ENCODE measurements around the gene ANO5.

The ANO5 gene, protein sequence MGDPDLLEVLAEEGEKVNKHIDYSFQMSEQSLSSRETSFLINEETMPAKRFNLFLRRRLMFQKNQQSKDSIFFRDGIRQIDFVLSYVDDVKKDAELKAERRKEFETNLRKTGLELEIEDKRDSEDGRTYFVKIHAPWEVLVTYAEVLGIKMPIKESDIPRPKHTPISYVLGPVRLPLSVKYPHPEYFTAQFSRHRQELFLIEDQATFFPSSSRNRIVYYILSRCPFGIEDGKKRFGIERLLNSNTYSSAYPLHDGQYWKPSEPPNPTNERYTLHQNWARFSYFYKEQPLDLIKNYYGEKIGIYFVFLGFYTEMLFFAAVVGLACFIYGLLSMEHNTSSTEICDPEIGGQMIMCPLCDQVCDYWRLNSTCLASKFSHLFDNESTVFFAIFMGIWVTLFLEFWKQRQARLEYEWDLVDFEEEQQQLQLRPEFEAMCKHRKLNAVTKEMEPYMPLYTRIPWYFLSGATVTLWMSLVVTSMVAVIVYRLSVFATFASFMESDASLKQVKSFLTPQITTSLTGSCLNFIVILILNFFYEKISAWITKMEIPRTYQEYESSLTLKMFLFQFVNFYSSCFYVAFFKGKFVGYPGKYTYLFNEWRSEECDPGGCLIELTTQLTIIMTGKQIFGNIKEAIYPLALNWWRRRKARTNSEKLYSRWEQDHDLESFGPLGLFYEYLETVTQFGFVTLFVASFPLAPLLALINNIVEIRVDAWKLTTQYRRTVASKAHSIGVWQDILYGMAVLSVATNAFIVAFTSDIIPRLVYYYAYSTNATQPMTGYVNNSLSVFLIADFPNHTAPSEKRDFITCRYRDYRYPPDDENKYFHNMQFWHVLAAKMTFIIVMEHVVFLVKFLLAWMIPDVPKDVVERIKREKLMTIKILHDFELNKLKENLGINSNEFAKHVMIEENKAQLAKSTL

DNA sequence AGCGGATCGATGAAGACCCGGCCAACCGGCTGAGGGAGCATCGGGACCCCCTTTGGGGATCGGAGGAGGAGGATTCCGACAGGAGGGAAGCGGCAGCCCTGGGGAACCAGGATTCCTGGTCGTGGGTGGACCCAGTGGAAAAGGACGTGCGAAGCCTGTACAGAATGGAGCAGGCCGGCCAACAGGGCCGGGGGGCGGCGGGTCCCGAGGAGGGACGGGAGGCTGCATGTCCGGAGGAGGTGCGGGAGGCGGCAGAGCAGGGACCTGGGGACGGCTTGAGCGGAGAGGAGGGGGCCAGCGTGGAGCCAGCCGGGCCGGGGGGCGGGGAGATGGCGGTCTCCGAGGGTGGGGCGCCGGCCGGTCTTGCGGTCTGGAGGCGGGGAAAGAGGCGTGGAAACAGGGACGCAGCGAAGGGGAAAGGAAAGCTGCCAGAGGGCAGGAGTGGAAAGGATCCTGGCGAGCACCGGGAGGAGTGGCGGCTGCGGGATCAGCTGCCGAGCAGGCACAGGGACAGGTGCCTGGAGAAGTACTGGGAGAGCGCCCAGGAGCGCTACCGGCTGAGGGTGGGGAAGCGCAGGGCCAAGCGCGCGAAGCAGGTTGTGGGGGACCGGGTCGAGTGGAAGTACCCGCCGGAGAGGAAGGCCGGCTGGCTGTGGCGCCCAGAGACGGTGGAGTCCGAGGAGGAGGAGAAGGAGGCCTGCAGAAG is at the start of gene ANO5:
ANO5 (plus strand) TSS at position 444 of the 706 bp plus-strand sequence. CDS start 408 bp downstream, outside the sequence.
- no peak for DNase-seq (ENCODE audit: insufficient read length, low spot score)
- FAIRE-seq: no peak
- TF ChIP-seq POLR2A (IDR thresholded peaks at IDR 0.05; ENCODE audit: low read depth, low read length): no peak

GRCh38 chr11:22151649-22152197 is 41.2 kb upstream of the ANO5 start:
- TF ChIP-seq POLR2A (IDR thresholded peaks at IDR 0.05; ENCODE audit: low read depth, low read length): no peak
- DNase-seq (ENCODE audit: insufficient read length, low spot score) (no peak), FAIRE-seq (no peak)

GRCh38 chr11:22157531-22157930 is 35.4 kb upstream of the ANO5 start:
- no peak for FAIRE-seq
- no peak for DNase-seq (ENCODE audit: insufficient read length, low spot score)
- no peak for TF ChIP-seq POLR2A (IDR thresholded peaks at IDR 0.05; ENCODE audit: low read depth, low read length)

DNA sequence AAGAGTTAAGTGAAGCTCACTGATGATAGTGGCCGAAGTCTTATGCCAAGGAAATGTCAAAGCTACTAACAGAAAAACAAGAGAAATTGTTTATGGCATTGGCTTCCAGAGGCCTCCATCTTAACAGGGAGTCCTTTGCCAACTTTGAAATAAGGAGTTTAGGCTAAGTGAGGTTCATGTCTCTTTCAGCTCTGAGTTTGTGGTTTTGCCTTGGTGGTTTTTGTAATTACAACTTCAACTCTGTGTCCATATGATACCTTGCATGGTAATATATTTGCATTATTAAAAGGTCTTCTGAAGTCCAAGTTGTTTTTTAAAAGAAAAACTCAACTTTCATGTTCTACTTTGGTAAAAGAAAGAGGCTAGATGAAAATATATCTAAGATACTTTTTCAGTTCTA is 31.4 kb upstream of the ANO5 start:
- FAIRE-seq (no peak), DNase-seq (ENCODE audit: insufficient read length, low spot score) (no peak)
- TF ChIP-seq POLR2A (IDR thresholded peaks at IDR 0.05; ENCODE audit: low read depth, low read length): no peak

DNA sequence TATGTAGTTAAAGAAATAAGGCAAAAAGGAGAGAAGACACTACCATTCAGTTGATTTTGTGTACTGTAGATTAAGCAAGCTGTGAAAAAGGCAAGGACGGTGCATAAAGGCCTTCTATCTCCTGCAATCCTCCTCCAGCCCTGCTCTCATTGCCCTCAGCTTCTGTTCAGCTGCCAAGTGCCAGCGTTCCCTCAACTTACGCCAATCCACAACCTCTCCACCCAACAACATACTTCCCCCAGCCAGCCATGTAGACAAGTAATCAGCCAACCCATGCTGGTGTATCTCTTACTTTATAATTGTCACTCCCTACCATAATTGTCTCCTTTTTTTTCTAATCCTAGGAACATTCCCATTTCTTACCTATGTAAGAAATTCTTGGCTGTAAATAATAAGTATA is 30.1 kb upstream of the ANO5 start:
- FAIRE-seq (no peak), DNase-seq (ENCODE audit: insufficient read length, low spot score) (no peak)
- TF ChIP-seq POLR2A (IDR thresholded peaks at IDR 0.05; ENCODE audit: low read depth, low read length): no peak

GRCh38 chr11:22163394-22163797 is 29.5 kb upstream of the ANO5 start:
- FAIRE-seq (no peak), DNase-seq (ENCODE audit: insufficient read length, low spot score) (no peak)
- TF ChIP-seq POLR2A (IDR thresholded peaks at IDR 0.05; ENCODE audit: low read depth, low read length): no peak

GRCh38 chr11:22165087-22165486 is 27.8 kb upstream of the ANO5 start:
- DNase-seq (ENCODE audit: insufficient read length, low spot score): no peak
- no peak for FAIRE-seq
- no peak for TF ChIP-seq POLR2A (IDR thresholded peaks at IDR 0.05; ENCODE audit: low read depth, low read length)

DNA sequence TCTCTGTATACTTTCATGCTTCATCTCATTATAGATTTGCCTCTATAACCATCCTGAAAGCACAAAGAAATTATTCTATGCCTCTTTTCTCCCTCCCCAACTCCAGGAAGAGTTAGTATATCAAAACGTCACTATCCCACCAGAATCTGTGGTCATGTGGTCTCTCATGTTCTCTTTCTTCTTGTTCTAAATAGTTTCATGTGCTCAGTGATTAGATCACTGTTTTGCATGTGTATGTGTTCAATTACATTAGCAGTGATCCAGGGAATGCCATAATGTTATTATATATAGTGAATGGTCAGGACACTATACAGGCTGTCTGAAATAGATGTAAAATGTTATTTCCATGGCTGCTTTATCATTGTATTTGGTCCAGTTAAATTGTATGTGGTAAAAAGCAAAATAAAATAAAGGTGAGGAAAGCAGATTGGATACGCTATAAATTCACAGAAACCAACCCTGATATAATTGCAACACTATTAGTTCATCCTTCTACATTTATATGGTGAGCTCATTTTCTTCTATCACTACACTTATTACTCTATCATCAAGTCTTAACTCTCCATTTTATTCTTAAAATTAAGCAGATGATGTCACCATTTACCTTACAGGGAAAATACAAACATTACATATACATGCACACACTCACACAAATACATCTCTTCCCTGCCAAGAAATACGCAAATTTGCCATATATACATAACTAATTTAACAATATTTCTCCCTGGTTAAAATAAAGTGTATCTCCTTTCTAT is 26.9 kb upstream of the ANO5 start:
- FAIRE-seq (no peak), DNase-seq (ENCODE audit: insufficient read length, low spot score) (no peak)
- no peak for TF ChIP-seq POLR2A (IDR thresholded peaks at IDR 0.05; ENCODE audit: low read depth, low read length)

DNA sequence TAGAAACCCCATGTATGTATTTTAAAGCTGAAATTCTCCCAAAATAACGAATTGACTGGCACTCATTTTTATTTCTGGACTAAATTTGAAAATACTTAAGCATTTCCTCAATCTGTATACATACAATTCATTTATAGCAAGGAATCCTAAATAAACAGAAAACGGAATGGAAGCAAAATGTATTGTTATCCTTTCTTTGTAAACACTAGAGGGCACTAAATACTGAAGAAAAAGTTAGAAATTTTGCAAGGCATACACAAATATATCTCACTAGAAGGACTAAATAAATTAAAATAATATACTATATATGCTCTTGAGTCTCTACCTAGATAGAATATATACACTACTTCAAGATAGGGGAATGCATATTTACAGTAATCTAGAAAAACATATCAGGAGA is 23.1 kb upstream of the ANO5 start:
- no peak for TF ChIP-seq POLR2A (IDR thresholded peaks at IDR 0.05; ENCODE audit: low read depth, low read length)
- FAIRE-seq (no peak), DNase-seq (ENCODE audit: insufficient read length, low spot score) (no peak)

DNA sequence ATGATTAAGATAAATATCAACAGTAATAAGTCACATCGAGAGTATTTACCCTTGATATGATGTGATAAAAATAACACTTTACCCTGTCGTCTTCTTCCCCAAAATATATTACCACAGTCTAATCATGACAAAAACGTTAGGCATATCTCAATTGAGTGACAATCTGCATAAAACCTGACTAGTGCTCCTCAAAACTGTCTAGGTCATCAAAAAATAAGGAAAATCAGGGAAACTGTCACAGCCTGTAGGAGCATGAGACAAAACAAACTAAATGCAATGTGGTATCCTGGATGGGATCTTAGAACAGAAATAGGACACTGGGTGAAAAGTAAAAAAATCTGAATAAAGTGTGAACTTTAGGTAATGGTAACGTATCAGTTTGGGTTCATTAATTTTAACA is 19.4 kb upstream of the ANO5 start:
- TF ChIP-seq POLR2A (IDR thresholded peaks at IDR 0.05; ENCODE audit: low read depth, low read length): no peak
- FAIRE-seq (no peak), DNase-seq (ENCODE audit: insufficient read length, low spot score) (no peak)

- no peak for TF ChIP-seq POLR2A (IDR thresholded peaks at IDR 0.05; ENCODE audit: low read depth, low read length)
- DNase-seq (ENCODE audit: insufficient read length, low spot score): no peak
- FAIRE-seq: no peak
Observed at GRCh38 chr11:22177186-22177585, 15.7 kb upstream of the ANO5 start.

GRCh38 chr11:22179626-22180025 is 13.3 kb upstream of the ANO5 start:
- TF ChIP-seq POLR2A (IDR thresholded peaks at IDR 0.05; ENCODE audit: low read depth, low read length): no peak
- DNase-seq (ENCODE audit: insufficient read length, low spot score) (no peak), FAIRE-seq (no peak)

DNA sequence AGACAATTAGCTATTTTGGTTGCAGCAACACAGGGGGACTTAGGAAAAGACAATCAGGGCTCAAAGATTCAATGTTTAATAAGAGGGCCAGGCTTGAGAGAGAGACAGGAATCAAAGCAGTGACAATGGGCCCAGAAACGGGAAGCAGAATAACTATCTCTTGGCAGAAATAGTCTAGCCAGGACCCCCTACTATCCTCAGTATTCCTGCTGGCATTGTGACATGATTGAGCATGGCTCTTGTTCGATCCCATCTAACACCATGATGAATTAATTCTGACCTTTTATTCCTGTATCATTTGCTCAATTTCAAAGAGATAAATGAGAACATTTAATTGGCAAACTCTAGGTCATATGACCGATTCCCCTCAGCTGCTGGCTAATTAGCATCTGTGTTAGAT is 12.8 kb upstream of the ANO5 start:
- no peak for TF ChIP-seq POLR2A (IDR thresholded peaks at IDR 0.05; ENCODE audit: low read depth, low read length)
- no peak for FAIRE-seq
- DNase-seq (ENCODE audit: insufficient read length, low spot score): no peak
